Measurements from ENCODE around the gene GPX1.
A peak's percentile ranks its signal among the peaks of the same experiment; 100 is the strongest.
"Not testable (repeated sequence)": the region's sequence is repeated elsewhere in the genome, so short reads cannot be mapped to it uniquely, and the experiment has no call there.

GPX1 gene

GRCh38 chr3:49358217-49358883, at the start of gene GPX1:
GPX1 (minus strand) TSS chr3:49358353; CDS start chr3:49358278, 75 bp downstream.
- peak; percentile 91 to 94 for DNase-seq

GRCh38 chr3:49406571-49407565, 48.7 kb upstream of the GPX1 start:
- DNase-seq = no peak

GRCh38 chr3:49405570-49405969, 47.4 kb upstream of the GPX1 start:
- DNase-seq = not testable (repeated sequence)

- no peak for DNase-seq
Measured at GRCh38 chr3:49403891-49404290, 45.7 kb upstream of the GPX1 start.

- no peak for DNase-seq
Measured at GRCh38 chr3:49401766-49402165, 43.6 kb upstream of the GPX1 start.

- no peak for DNase-seq
Measured at GRCh38 chr3:49399461-49399860, 41.3 kb upstream of the GPX1 start.

GRCh38 chr3:49397470-49397869, 39.3 kb upstream of the GPX1 start:
- no peak for DNase-seq

- not testable (repeated sequence) for DNase-seq
Measured at GRCh38 chr3:49391310-49391709, 33.2 kb upstream of the GPX1 start.

- DNase-seq = no peak
Measured at GRCh38 chr3:49389297-49389696, 31.1 kb upstream of the GPX1 start.

- DNase-seq = no peak
Measured at GRCh38 chr3:49388289-49388820, 30.2 kb upstream of the GPX1 start.

- DNase-seq = no peak
Measured at GRCh38 chr3:49387721-49388120, 29.6 kb upstream of the GPX1 start.

- DNase-seq = no peak
Measured at GRCh38 chr3:49386056-49386756, 28.1 kb upstream of the GPX1 start.

- no peak for DNase-seq
Measured at GRCh38 chr3:49385617-49386016, 27.5 kb upstream of the GPX1 start.

GRCh38 chr3:49383387-49383786, 25.2 kb upstream of the GPX1 start:
- DNase-seq = no peak

- DNase-seq = no peak
Measured at GRCh38 chr3:49378249-49378895, 20.2 kb upstream of the GPX1 start.

- DNase-seq = peak; percentile 44 to 63
Measured at GRCh38 chr3:49377483-49377882, 19.3 kb upstream of the GPX1 start.

- DNase-seq = no peak
Measured at GRCh38 chr3:49371946-49372345, 13.8 kb upstream of the GPX1 start.

GRCh38 chr3:49370585-49371290, 12.6 kb upstream of the GPX1 start:
- DNase-seq = no peak

GRCh38 chr3:49362561-49362960, 4.4 kb upstream of the GPX1 start:
- no peak for DNase-seq

GRCh38 chr3:49359623-49360022, 1.5 kb upstream of the GPX1 start:
- no peak for DNase-seq

GRCh38 chr3:49358884-49359225, 702 bp upstream of the GPX1 start:
- DNase-seq = no peak

Data from activated CD4-positive, alpha-beta T cell treated with anti-CD3 and anti-CD28 coated beads, Interleukin-2, amount 50 U/mL, for 48 hours (primary cell).